Activated CD8-positive, alpha-beta T cell treated with anti-CD3 and anti-CD28 coated beads, Interleukin-2, amount 10 ng/mL, durations not matched to agents 7 days and 5 days (primary cell): ENCODE data around the gene SOX15. TPM values are rescaled to one million over a fixed set of nuclear protein-coding genes. Genes with fewer than 3 reads are reported as not detected.
A peak's percentile ranks its signal among the peaks of the same experiment; 100 is the strongest.

Experiments used
- ATAC-seq: fragments of 150-1000 bp; cut with Tn5 transposase; one replicate; pipeline ENCODE4 v1.10.0; 2021; ENCODE audit warnings: moderate library complexity
- CTCF ChIA-PET: fragments of 350-600 bp; sonication (Branson Sonifier 250); formaldehyde crosslinking; loops from one replicate; lab custom pipeline; 2021; ENCODE audit warnings: antibody characterized with exemption; lab: Charles Lee
- POLR2A ChIA-PET: fragments of 350-600 bp; sonication (Branson Sonifier 250); formaldehyde crosslinking; loops from one replicate; lab custom pipeline; 2021; ENCODE audit warnings: antibody characterized with exemption; lab: Charles Lee
- DNase-seq: peaks from one replicate; pipeline ENCODE4 v3.0.0-alpha.2; 2020
- H3K27ac Mint-ChIP-seq: one replicate; pipeline ENCODE4 v1.8.0; 2021; ENCODE audit warnings: mild to moderate bottlenecking, mixed read lengths
- H3K27me3 Mint-ChIP-seq: one replicate; pipeline ENCODE4 v1.8.0; 2021; ENCODE audit warnings: low read depth, mixed read lengths
- H3K36me3 Mint-ChIP-seq: one replicate; pipeline ENCODE4 v1.8.0; 2021; ENCODE audit warnings: low read depth, mixed read lengths
- H3K4me1 Mint-ChIP-seq: one replicate; pipeline ENCODE4 v1.8.0; 2021; ENCODE audit warnings: low read depth, mixed read lengths
- H3K4me3 Mint-ChIP-seq: one replicate; pipeline ENCODE4 v1.8.0; 2021; ENCODE audit warnings: mild to moderate bottlenecking, mixed read lengths
- H3K9me3 Mint-ChIP-seq: one replicate; pipeline ENCODE4 v1.8.0; 2022; ENCODE audit warnings: mixed read lengths; ENCODE audit not compliant: insufficient read depth
- total RNA-seq, 2 experiments: library from RNA; stranded (reverse); gene quantifications; one replicate each; pipeline ENCODE4 v1.2.3, GENCODE V29; 2021

SOX15 gene
- total RNA-seq: under 1 TPM; 0.29 to 0.34 TPM

GRCh38 chr17:7589891-7590691 lies at the start of gene SOX15:
SOX15 (minus strand) TSS chr17:7590094; CDS start chr17:7589676, 418 bp downstream.
- Mint-ChIP-seq H3K9me3 (no peaks in the 10 kb centered on the region), H3K36me3 (peaks cover 55% of the 10 kb centered on the region), H3K27me3 (no peaks in the 10 kb centered on the region), H3K4me1 (peaks cover 14% of the 10 kb centered on the region), H3K27ac (peak within 1 kb of the TSS; percentile 69), H3K4me3 (no peak within 1 kb of the TSS)
- ChIA-PET POLR2A (interaction anchor here (1.0 to 2.0 kb wide), 4 partner anchors 10 to 29 kb away, joined by 3 to 9 read pairs (median 6); partner anchors contain the start of gene CD68), CTCF (interaction anchor here (0.6 to 3.3 kb wide), 24 partner anchors 10 to 544 kb away, joined by 3 to 22 read pairs (median 6); partner anchors contain the start of genes CD68, FXR2, TMEM102 and TMEM95)
- DNase-seq (no peak), ATAC-seq (no peak)

DNA sequence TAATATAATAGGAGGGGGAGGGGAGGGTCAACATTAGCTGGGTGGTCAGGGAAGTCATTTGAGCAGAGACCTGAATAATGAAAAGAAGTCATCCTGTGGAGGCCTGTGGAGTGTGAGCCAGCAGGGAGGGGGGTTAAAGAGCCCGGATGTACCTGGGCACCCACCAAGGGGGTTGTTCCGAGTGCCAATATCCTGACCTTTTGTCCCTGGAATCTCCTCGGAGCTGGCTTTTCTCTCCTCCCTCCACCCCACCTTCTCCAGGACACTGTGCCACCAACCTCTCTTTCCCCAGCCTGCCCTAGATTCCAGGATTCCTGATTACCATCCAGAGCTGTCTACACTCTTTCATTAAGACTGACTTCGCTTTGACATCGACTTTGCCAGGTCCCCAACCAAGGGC lies 46.3 kb upstream of the SOX15 start:
- CTCF ChIA-PET: interaction anchor here (7.5 kb wide), 1 partner anchor 51 kb away, joined by 129 read pairs; the partner anchor contains the start of genes TP53 and WRAP53
- Mint-ChIP-seq H3K27me3 (peaks cover 2% of the 10 kb centered on the region), H3K9me3 (no peaks in the 10 kb centered on the region), H3K4me1 (peaks cover 2% of the 10 kb centered on the region), H3K4me3 (no peak overlapping the region), H3K27ac (no peak overlapping the region), H3K36me3 (no peaks in the 10 kb centered on the region)
- POLR2A ChIA-PET: no interaction called here
- ATAC-seq (no peak), DNase-seq (no peak)

GRCh38 chr17:7634384-7634783 lies 44.5 kb upstream of the SOX15 start:
- H3K27me3 Mint-ChIP-seq: peaks cover 2% of the 10 kb centered on the region
- POLR2A ChIA-PET: interaction anchor here (9.6 kb wide), 1 partner anchor 53 kb away, joined by 101 read pairs; the partner anchor contains the start of genes TP53 and WRAP53
- H3K9me3 Mint-ChIP-seq: no peaks in the 10 kb centered on the region
- DNase-seq (no peak), ATAC-seq (no peak)
- H3K27ac Mint-ChIP-seq: no peak overlapping the region
- CTCF ChIA-PET: interaction anchor here (7.5 kb wide), 1 partner anchor 53 kb away, joined by 129 read pairs; the partner anchor contains the start of genes TP53 and WRAP53
- no peak overlapping the region for H3K4me3 Mint-ChIP-seq
- no peaks in the 10 kb centered on the region for H3K36me3 Mint-ChIP-seq
- peaks cover 2% of the 10 kb centered on the region for H3K4me1 Mint-ChIP-seq

DNA sequence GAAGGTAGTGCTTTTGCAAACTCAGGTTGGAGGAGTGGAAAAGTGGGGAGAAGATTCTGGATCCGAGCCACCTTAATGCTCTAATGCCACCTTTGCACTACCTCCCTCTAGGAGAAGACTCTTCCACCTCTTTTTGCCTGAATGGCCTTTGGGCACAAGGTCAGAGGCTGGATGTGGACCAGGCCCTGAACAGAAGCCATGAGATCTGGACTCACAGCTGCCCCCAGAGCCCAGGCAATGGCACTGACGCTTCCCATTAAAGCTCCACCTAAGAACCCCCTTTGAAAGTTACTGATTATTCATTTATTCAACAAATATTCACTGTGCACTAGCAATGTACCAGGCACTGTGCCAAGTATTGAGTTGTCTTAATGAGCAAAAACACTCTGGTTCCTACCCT lies 43.2 kb upstream of the SOX15 start:
- no peaks in the 10 kb centered on the region for H3K36me3 Mint-ChIP-seq
- H3K27me3 Mint-ChIP-seq: no peaks in the 10 kb centered on the region
- no peak overlapping the region for H3K27ac Mint-ChIP-seq
- ChIA-PET CTCF (interaction anchor here (0.6 to 7.5 kb wide), 13 partner anchors 9 to 81 kb away, joined by 3 to 129 read pairs (median 3); partner anchors contain the start of genes ATP1B2, TP53 and WRAP53), POLR2A (interaction anchor here (1.0 to 9.6 kb wide), 2 partner anchors 10 to 54 kb away, joined by 3 to 101 read pairs; partner anchors contain the start of genes TP53 and WRAP53)
- DNase-seq: no peak
- no peak for ATAC-seq
- no peak overlapping the region for H3K4me3 Mint-ChIP-seq
- peaks cover 2% of the 10 kb centered on the region for H3K4me1 Mint-ChIP-seq
- no peaks in the 10 kb centered on the region for H3K9me3 Mint-ChIP-seq

GRCh38 chr17:7632492-7632894 lies 42.6 kb upstream of the SOX15 start:
- no peaks in the 10 kb centered on the region for H3K27me3 Mint-ChIP-seq
- no peak overlapping the region for H3K27ac Mint-ChIP-seq
- H3K9me3 Mint-ChIP-seq: no peaks in the 10 kb centered on the region
- ChIA-PET POLR2A (interaction anchor here (1.0 to 9.6 kb wide), 2 partner anchors 10 to 55 kb away, joined by 3 to 101 read pairs; partner anchors contain the start of genes TP53 and WRAP53), CTCF (interaction anchor here (0.6 to 7.5 kb wide), 14 partner anchors 9 to 81 kb away, joined by 3 to 129 read pairs (median 3); partner anchors contain the start of genes ATP1B2, TP53 and WRAP53)
- no peaks in the 10 kb centered on the region for H3K36me3 Mint-ChIP-seq
- ATAC-seq (no peak), DNase-seq (peak; percentile 62)
- H3K4me1 Mint-ChIP-seq: peaks cover 4% of the 10 kb centered on the region
- no peak overlapping the region for H3K4me3 Mint-ChIP-seq

- no peak overlapping the region for H3K4me3 Mint-ChIP-seq
- no peaks in the 10 kb centered on the region for H3K36me3 Mint-ChIP-seq
- peaks cover 11% of the 10 kb centered on the region for H3K4me1 Mint-ChIP-seq
- H3K27ac Mint-ChIP-seq: no peak overlapping the region
- DNase-seq (no peak), ATAC-seq (no peak)
- no peaks in the 10 kb centered on the region for H3K9me3 Mint-ChIP-seq
- no peaks in the 10 kb centered on the region for H3K27me3 Mint-ChIP-seq
- POLR2A ChIA-PET: interaction anchor here (9.6 kb wide), 1 partner anchor 55 kb away, joined by 101 read pairs; the partner anchor contains the start of genes TP53 and WRAP53
- CTCF ChIA-PET: interaction anchor here (0.8 to 7.5 kb wide), 14 partner anchors 10 to 585 kb away, joined by 3 to 129 read pairs (median 4); partner anchors contain the start of genes ATP1B2, FXR2, TP53 and WRAP53
These were observed 41.8 kb upstream of the SOX15 start for GRCh38 chr17:7631398-7632380.

GRCh38 chr17:7629939-7630571 lies 40.2 kb upstream of the SOX15 start, which contains the start of gene SHBG:
SHBG (plus strand) TSS chr17:7630135; CDS start chr17:7630173, 38 bp downstream.
- Mint-ChIP-seq H3K36me3 (peaks cover 5% of the 10 kb centered on the region), H3K27ac (no peak within 1 kb of the TSS), H3K4me1 (peaks cover 14% of the 10 kb centered on the region), H3K4me3 (no peak within 1 kb of the TSS), H3K27me3 (no peaks in the 10 kb centered on the region), H3K9me3 (no peaks in the 10 kb centered on the region)
- DNase-seq: no peak
- ChIA-PET POLR2A (interaction anchor here (9.6 kb wide), 1 partner anchor 57 kb away, joined by 101 read pairs; the partner anchor contains the start of genes TP53 and WRAP53), CTCF (interaction anchor here (0.9 to 7.5 kb wide), 4 partner anchors 15 to 584 kb away, joined by 3 to 129 read pairs (median 4); partner anchors contain the start of genes FXR2, TP53 and WRAP53)
- no peak for ATAC-seq

DNA sequence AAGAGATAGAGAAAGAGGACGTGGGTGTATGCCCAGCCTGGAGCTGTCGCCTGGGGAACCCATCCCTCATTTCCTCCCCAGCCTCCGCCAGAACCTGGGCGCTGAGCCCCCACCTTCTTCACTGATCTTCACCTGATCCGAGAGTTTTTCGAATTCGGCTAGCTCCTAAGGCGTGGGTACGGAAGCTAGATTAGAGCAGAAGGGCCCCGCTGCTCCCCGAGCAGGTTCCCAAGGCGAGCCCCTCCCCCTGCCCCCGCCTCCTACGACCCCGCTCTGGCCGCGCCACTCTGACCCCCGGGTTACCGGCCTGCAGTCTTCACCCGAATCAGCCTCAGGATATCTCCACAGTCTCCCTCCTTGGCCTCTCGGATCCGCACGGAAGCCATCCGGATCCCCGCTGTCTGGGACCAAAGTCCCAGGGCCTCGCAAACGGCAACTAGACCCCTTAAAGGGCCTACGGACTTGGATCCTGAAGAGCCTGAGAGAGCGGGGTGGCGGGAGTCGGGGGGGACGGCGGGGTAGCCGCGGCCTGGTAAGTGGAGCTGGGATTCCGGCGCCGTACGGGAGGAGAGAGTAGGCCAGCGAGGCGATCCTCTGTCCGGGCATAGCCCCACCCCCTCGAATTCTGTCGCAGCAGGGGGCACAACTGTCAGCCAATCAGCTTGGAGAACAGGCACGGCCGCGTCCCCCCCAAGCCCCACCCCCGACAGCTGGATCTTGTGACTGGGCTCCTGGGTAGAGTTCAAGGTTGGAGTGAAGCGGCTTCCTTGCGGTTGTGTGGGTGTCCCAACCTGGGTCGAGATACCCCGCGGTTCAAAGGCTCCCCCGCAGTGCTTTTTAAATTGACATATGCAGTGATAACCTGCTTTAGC lies 37.6 kb upstream of the SOX15 start, which contains the start of gene SAT2:
Gene SAT2, minus strand, starts transcription at position 572 of the 872 bp plus-strand sequence. Its CDS starts 186 bp downstream, at position 386.
- DNase-seq: peak; percentile 91
- Mint-ChIP-seq H3K27me3 (no peaks in the 10 kb centered on the region), H3K4me3 (peak within 1 kb of the TSS; percentile 89), H3K9me3 (no peaks in the 10 kb centered on the region), H3K36me3 (peaks cover 5% of the 10 kb centered on the region), H3K27ac (peak within 1 kb of the TSS; percentile 75), H3K4me1 (peaks cover 14% of the 10 kb centered on the region)
- CTCF ChIA-PET: interaction anchor here (0.6 to 5.9 kb wide), 9 partner anchors 12 to 191 kb away, joined by 3 to 49 read pairs (median 3); partner anchors contain the start of genes FXR2, MPDU1, TP53 and WRAP53
- POLR2A ChIA-PET: interaction anchor here (0.9 to 9.6 kb wide), 6 partner anchors 13 to 60 kb away, joined by 3 to 101 read pairs (median 4); partner anchors contain the start of genes ATP1B2, FXR2, MPDU1 and TP53
- ATAC-seq: peak; percentile 95

DNA sequence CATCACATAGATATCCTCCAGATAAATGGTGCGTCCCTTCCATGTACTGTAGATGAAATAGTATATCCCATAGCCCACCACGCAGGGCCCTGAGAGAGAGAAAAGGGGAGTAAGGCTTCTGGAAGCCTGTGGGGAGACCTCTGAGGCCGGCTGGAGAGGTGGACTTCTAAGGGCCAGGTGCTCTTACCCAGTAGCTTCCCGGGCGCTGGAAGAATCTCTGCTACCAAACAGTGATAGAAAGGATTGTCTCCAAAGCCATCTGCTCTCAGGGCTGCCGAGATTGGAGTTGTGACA lies 37.0 kb upstream of the SOX15 start:
- Mint-ChIP-seq H3K27ac (peak overlapping the region; percentile 75), H3K9me3 (no peaks in the 10 kb centered on the region), H3K27me3 (no peaks in the 10 kb centered on the region), H3K4me3 (peak overlapping the region; percentile 89), H3K4me1 (peaks cover 13% of the 10 kb centered on the region), H3K36me3 (peaks cover 5% of the 10 kb centered on the region)
- CTCF ChIA-PET: interaction anchor here (0.6 to 5.9 kb wide), 7 partner anchors 15 to 190 kb away, joined by 3 to 49 read pairs (median 3); partner anchors contain the start of genes MPDU1, TP53 and WRAP53
- ATAC-seq: no peak
- POLR2A ChIA-PET: interaction anchor here (1.2 to 9.6 kb wide), 2 partner anchors 35 to 60 kb away, joined by 4 to 101 read pairs; partner anchors contain the start of genes TP53 and WRAP53
- no peak for DNase-seq
